Activated T-cell treated with anti-CD3 and anti-CD28 coated beads for 48 hours (primary cell): ENCODE data around the gene PIEZO1.

Experiments used
- DNase-seq: peaks from one replicate; pipeline ENCODE4 v3.0.0-alpha.2; 2020; ENCODE audit warnings: low read depth

Gene PIEZO1

DNA sequence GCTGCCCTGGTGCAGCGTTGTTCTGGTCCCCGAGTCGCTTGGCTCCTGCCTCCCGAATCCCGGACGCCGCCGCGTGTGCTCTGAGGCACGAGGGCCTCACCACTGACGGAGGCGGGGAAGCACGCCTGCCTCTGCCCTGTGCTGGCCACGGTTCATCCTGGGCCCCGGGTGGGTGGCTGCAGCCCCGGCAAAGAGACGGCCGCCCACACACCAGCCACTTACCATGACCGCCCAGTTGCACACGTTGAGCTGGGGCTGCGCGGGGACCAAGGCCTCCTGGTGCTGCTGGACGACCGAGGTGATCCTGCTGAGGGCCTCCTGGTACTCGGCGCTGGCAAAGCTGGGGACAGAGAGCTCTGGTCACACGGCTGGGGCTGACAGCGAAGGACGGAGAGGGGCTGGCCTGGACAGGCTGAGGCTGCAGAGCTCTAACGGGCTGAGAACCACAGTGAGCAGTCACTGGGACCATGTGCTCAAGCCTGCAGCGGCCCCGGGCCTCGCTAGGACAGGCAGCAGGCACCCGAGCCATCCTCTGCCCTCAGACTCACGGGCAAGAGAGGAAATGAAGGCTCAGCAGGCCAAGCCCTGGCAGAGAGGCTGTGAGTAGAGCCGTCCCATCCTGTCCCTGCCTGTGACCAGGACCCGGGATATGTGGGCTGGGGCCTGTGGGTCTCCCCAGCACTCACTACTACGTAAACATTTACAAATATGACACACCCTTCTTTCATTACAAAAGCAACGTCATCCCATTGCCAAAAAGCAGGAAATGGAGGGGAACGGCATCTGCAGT, 33.0 kb upstream of the PIEZO1 start:
- no peak for DNase-seq

DNA sequence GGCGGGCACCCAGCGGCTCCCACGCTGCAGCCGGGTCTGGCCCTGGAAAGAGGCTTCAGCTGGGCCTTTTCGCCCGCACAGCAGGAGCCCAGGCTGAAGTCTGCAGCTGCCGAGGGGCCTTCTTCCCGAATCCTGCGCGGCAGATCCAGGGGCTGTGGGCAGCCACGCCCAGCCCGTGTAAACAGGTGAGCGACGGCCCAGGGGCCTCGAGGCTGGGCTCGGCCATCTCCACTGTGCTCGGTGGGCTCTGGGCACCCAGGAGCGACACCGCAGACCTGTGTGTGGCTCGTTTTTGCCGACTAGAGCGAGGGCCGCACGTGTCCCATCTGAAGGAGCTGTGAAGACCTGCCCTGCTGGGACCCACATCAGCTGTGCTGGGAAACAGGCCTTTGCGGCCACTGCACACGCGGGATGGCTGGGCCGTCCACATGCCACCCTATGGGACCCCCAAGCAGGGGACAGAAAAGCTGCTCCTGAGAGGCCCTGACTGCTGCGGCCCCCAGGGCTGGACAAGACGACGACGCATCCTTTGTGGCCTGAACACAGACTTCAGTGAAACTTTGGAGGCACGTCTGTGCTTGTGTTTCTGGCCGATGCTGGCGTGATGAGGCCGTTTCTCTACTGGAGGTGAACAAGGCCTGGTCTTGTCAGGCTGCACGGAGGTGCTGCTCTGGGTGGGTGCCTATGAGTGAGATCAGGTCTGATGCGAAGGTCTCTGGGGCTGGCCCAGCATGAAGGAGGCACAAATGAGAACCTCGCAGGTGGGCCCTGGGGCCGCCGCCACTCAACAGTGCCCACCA, 31.9 kb upstream of the PIEZO1 start:
- no peak for DNase-seq

DNA sequence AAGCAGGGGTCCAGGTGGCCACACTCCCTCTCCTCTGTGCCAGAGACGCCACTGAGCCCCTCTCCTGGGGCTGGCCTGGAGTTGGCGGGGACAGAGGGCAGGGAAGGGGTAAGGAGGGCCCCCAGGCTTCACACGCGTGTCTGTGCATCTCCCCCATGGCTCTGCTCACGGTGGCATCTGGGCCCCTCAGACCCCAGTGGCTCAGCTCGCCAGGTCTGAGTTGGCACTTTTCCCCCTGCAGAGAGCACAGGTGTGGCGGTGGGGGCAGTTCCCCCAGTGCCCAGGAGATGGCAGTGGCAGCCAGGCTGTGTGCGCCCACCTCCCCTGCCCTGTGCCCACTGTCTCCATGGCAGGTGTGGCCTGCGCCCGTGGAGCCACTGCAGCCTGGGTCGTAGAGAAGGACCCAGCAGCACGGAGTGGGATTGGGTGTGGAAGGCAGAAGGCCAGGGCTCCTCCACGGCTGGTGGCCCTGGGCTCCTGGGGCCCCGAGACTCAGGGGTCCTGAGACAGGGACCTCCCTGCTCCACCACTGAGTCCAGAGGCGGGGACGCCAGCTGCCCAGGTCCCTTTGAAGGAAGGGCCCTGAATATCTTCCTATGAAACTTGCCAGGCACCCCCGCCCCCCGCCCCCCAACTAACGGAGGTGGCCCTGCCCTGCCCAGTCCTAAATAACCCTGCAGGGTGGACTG, 31.0 kb upstream of the PIEZO1 start:
- peak; percentile 54 for DNase-seq

DNA sequence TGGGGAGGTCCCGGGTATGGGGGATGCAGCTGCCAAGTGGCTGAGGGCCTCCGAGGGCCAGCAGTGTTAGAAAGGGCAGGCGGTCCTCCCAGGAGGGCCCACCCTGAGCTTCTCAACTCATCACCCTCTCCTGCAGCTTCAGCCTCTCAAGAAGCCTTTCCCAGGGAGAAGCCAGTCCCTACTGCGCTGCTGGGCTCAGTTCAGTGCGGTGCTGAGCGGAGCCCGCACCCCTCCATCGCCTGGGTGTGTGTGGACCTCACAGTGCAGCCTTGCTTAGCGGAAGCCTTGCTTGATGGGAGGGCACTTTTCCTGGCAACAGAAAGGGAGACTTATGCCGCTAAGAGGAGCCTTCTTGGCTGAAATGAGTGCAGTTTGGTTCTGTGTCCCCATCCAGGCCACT, 30.2 kb upstream of the PIEZO1 start:
- DNase-seq = no peak

DNA sequence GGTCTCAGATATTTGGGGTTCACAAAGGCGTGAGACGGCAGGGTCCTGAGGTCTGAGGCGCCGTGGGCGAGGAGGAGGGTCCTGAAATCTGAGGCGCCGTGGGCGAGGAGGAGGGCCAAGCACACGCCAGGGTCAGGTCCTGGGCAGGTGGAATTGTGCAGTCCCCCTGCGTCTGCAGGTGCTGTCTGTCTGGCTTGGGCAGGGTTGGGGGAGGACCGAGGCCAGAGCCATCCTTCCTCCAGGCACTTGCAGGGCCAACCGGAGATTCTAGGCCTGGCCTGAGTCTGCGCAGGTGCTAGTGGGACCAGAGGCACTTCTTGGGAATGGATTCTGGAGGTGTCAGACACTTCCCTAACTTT, 29.1 kb upstream of the PIEZO1 start:
- no peak for DNase-seq

DNA sequence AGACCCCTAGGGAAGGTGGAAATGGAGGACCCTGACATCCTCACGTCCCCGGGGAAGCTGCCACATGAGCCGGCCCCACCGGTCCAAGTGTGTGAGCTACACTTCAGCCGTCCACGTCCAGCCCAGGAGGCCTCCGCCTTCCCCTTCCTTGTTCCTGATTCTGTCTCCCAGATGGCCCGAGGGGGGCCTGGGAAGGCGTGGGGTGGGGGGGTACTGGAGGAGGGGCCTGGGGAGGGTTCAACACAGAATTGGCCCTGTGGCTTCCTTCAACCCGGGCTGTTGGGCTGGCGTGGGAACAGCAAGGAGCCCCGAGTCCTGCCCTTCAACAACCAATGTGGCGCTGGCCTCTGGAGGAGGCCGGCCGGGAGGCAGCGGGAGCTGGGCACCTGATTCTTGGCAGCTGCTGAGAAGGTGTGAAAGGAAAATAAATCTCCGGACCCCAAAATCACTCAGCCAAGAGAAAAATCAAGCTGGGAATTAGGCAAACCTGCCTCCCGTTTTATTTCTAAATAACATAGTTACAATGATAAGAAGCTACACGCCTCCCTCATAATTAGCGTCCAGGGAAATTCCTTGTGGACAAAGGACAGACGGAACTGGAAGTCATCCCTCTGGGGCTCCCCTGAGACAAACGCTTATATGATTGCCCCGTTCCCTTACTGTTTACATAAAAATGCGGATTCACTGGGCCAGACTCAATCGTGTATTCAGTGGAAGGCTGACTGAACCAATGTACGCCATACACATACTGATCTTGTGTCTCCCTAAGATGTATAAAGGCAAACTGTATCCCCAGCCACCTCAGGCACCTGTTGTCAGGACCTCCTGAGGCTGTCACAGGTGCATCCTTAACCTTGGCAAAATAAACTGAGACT, 28.5 kb upstream of the PIEZO1 start:
- no peak for DNase-seq

DNA sequence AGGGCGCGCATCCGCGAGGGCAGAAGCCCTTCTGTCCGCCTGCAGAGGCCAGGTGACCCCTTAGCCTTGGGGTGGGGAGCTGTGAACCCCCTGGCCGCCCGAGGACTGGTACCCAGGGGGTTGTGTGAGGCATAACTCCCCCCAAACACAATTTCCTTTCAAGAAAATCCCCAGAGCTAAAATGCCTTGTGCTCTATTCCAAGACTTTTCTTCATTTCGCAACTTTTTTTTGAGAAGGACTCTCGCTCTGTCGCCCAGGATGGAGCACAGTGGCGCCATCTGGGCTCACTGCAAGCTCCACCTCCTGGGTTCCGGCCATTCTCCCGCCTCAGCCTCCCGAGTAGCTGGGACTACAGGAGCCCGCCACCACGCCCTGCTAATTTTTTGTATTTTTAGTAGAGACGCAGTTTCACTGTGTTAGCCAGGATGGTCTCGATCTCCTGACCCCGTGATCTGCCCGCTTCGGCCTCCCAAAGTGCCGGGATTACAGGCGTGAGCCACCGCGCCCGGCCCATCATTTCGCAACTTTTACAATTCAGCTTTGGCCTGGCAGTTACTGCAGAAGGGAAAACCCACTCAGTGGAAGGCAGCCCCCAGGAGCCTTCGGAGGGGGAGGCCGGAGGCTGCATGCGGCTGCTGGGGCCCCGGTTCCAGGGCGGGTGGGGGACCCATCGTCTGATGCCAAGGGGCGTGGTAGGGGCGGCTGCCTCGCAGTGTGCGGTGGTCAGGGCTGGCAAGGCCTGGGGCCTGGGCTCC, 27.7 kb upstream of the PIEZO1 start:
- DNase-seq = no peak

DNA sequence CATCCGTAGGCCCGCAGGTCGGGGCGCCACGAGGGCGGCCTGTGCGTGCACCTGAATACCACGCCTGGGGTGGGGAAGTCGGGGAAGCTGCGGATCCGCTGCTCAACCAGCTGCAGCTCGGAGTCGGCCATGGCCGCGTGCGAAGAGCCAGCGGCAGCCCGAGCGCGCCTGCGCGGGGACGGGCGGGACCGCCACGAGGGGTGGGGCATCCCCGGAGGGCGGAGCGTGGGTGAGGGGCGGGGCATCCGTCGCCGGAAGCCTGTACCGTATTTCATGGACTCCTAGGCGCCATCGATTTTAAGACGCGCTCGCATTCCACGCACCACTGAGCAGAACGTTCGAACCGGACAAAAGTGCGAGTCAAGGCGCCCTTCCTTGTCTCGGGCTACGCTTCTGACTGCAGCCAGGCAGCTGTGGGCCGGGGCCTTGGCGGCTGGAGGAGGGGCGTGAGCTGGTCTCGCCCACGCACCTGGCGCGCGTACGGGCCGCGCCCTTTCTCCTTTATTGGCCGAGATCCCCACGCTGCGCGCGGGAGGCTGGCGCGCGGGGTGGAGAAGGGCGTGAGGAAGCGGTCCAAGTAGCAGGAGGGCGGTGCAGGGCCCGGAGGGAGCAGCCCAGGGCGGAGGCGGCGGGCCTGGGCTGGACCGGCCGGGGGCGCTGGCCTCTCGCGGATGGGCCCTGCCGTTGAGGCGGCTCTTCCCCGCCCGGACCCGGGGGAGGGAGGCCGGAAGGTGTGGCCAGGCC, 26.9 kb upstream of the PIEZO1 start, which contains the start of gene APRT:
Gene APRT, minus strand, starts transcription at position 160 of the 744 bp plus-strand sequence. Its CDS starts 29 bp downstream, at position 131.
- DNase-seq = peak; percentile 99

DNA sequence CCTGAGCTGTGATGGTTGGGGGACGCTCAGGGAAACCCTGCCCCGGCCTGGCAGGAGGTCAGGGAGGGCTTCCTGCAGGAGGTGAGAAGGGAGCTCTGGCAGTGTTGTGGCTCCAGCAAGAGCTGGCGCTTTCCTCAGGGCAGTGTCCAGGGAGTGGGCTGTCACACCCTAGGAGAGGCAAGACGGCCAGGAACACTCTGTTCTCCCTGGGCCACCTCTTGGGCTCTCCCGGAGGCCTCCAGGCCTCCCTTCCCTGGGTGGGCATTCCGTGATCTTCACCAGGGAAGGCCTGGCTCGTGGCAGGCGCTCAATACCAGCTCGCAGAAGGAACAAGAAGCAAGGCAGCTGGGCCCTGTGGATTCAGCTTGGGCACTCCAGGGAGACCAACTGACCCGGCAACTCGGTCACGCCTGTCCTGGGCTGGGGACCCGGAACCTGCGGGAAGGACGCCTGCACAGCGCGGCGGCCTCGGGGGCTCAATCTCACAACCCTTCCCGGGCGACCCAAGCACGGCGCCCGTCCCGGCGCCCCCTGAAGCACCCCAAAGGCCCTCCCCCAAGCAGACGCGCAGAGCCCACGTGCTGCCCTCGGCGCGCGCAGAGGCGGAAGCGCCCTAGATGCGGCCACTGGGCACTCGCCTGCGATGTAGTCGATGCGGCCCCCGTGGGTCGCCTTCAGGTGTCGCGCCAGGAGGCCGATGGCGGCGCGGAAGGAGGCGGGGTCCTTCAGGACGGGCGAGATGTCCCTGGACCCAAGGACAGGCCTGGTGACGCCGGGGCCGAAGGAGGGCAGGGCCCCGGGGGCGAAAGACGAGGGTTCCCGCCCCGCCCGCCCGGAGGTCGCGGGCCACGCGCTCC, 26.1 kb upstream of the PIEZO1 start:
- DNase-seq = peak; percentile 68

DNA sequence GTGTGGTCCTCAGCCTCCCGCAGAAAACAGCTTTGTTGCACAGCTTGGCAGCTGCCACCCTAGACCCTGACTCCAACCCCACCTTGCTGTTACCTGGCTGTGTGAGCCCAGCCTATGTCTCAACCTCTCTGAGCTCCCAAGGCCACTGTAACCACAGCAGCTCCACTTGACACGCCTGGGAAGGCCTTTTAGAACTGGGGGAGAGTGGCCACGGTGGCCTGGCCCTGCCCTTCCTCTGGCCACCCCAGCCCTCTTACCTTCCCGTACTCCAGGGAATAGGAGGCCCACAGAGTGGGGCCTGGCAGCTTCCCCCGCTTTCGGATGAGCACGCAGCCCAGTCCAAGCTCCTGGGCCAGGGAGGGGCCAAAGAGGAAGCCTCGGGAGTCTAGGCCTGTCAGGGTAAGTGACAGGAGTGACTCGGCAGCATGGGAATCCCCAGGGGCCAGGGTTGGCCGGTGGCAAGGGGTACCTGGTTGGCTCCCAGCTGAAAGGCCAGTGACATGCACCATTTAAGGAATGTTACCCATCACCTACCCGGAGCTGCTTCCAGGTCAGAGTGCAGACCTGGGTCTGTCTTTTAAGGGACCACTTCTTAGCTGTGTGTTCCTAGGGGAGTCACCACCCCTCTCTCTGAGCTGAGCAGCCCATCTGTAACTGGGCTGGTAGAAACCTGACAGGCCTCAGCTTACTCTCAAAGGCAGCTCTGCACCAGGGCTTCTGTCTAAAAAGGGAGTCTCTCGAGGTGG, 25.3 kb upstream of the PIEZO1 start:
- DNase-seq = peak; percentile 52

DNA sequence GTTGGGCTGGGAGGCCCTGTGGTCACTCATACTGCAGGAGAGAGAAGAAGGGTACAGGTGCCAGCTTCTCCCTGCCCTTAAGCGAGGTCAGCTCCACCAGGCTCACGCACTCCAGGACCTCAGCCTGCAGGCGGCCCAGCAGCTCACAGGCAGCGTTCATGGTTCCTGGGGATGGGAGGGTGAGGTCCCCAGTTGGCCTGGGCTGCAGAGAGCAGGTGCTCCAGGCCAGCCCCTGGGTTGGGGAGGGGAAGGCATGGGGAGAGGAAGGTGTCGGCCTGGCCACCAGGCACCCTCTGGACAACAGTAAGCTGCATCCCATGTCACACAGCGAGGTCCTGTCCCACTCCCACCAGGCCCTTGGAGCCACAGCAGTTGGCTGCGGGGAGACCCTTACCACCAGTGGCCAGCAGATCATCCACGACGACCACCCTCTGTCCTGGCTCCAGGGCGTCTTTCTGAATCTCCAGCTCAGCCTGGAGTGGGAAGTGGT, 24.7 kb upstream of the PIEZO1 start:
- DNase-seq = no peak

DNA sequence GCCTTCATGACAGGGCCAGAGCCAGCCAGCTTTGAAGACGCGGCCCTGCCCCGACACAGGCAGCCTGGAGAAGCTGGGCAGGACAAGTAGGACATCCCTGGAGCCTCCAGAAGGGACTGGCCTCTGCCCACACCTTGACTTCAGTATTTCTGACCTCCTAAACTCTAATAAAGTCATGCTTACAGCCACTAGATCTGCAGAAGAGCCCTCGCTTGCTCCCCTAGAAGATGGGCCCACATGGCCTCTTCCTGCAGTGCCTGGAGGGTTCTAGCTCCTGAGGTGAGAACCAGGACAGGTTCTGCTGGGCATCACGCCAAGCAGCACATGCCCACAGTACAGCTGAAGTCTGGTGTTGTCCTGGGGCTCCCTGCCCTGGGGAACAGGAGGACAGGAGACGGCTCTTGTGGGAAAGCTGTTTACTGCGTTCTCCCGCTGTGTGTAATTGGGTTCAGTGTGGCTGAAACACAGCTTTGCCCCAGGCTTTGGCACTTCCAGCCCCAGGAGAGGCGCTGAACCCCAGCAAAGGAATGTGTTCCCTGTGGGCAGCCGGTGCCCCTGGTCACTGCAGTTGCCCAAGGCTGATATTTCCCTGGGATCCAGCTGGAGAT, 24.2 kb upstream of the PIEZO1 start:
- no peak for DNase-seq

DNA sequence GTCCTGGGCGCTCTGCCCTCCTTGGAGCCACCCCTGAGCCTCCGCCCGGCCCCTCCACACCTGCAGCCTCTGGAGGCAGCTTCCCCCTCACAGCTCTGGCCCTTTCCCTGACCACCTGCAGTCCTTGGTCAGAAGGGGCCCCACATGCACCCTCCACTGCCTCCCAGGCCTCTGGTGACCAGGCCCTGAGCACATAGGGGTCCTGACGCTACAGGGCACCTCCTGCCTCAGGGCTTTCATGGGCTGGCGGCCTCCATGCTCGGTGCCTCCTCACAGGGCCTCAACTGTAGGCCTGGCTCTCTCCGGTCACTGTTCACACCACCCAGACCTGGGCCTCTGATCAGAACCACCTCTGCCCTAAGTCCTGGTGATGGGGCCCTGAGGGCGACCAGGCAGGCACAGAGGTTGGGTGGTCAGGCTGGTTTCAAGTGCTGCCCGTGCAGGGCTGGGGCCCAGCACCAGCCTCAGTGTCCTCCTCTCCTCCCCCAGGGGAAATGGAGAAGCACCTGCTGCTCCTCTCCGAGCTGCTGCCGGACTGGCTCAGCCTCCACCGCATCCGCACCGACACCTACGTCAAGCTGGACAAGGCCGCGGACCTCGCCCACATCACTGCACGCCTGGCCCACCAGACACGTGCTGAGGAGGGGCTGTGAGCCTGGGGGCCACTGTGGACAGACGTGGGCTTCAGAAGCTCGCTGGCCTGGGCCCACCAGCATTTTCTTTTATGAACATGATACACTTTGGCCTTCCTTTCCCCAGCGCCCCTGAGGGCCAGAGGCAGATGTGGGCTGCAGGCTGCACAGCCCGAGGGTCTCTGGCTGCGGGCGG, 22.8 kb upstream of the PIEZO1 start:
- no peak for DNase-seq

DNA sequence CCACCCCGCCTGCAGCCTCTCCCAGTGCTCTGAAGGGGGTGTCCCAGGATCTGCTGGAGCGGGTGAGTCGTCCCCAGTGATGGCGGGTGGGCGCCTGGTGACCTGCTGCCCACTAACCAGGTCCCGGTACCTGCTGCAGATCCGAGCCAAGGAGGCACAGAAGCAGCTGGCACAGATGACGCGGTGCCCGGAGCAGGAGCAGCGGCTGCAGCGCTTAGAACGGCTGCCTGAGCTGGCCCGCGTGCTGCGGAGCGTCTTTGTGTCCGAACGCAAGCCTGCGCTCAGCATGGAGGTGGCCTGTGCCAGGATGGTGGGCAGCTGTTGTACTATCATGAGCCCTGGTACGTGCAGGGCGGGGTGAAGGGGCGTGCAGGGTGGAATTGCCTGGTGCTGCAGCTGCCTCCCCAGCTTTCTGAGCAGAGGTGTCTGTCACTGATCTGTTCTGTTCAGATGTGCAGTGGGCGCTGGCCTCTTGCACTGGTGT, 22.2 kb upstream of the PIEZO1 start:
- DNase-seq = no peak

DNA sequence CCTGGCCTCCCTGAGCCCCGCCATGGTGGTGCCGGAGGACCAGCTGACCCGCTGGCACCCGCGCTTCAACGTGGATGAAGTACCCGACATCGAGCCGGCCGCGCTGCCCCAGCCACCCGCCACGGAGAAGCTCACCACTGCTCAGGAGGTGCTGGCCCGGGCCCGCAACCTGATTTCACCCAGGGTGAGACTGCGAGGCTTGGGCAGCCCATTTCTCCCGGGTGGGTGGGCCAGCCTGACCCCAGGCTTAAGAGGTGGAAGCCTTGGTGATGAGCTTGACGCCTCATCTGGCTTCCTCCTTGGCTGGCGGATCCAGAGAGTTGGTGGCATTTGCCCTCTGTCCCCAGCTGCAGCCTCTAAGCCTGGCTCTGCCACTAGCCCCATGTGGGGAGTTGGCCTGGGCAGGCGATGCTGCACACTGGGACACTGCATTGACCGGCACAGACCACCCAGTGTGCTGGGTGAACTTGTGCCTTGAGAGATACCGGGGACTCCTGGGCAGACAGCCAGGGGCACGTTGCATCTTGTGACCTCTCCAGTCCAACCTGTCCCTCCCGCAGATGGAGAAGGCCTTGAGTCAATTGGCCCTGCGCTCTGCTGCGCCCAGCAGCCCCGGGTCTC, 21.6 kb upstream of the PIEZO1 start:
- no peak for DNase-seq

DNA sequence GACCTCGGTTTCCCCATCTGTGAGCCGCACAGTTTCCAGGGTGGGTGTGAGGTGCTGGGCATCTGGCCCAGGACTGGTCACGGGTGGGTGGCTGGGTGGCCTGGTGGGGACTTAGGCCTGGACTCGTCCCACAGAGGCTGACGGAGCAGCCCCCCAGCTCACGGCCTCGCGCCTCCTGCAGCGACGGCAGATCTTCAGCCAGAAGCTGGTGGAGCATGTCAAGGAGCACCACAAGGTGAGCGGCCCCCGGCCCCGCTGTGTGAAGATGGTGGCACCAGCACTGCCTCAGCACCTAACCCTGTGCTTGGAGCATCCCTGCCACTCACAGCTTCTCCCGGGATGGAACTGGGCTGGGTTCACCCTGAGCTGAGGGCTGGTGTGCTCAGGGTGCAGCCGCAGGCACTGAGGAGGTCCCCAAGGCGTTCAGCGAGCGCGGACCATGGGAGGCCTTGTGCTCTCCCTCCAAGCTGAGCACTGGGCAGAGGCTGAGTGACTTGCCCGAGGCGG, 20.9 kb upstream of the PIEZO1 start:
- no peak for DNase-seq
